ENCODE data around the gene HLA-DPA1.

Gene HLA-DPA1

GRCh38 chr6:33075568-33076405 lies 2.3 kb upstream of the HLA-DPA1 start, which contains the start of gene HLA-DPB1:
Gene HLA-DPB1, plus strand, starts transcription at chr6:33075990. Its CDS starts 52 bp downstream, at chr6:33076042.
- H3K9me3 ChIP-seq (replicated peaks in 1 of 11), result no peaks in the 10 kb centered on the region
- H3K4me2 ChIP-seq, result peak within 1 kb of the TSS; percentile 88 to 98 (median 95)
- peak within 1 kb of the TSS; percentile 54 to 83 (median 68) for H3K4me3 ChIP-seq
- H3K36me3 ChIP-seq, result peaks cover 0 to 2% (median 0%) of the 10 kb centered on the region in 11 experiments; a peak in 1 of 22 replicates
- peaks cover 73 to 94% (median 84%) of the 10 kb centered on the region in 10 experiments for H3K4me1 ChIP-seq
- TF ChIP-seq Cebpa-rat (IDR thresholded peaks at IDR 0.05), result no peak
- H3K27ac ChIP-seq, result peak within 1 kb of the TSS; percentile 60 to 86 (median 83)
- H4K20me1 ChIP-seq, result peaks cover 0 to 34% (median 3%) of the 10 kb centered on the region in 11 experiments; a peak in 8 of 22 replicates
- peak within 1 kb of the TSS; percentile 65 to 84 (median 78); a peak in 21 of 22 replicates for H3K9ac ChIP-seq
- H3K27me3 ChIP-seq, result no peaks in the 10 kb centered on the region

- no peak for TF ChIP-seq Cebpa-rat (IDR thresholded peaks at IDR 0.05)
- Histone ChIP-seq H3K4me1 (peaks cover 69 to 94% (median 81%) of the 10 kb centered on the region in 10 experiments), H3K9ac (peak overlapping the region in 8 of 11 experiments; percentile 75 to 84 (median 78); a peak in 16 of 22 replicates), H3K27me3 (no peaks in the 10 kb centered on the region), H4K20me1 (peaks cover 0 to 36% (median 3%) of the 10 kb centered on the region in 11 experiments; a peak in 8 of 22 replicates), H3K27ac (peak overlapping the region; percentile 8 to 86 (median 83); a peak in 20 of 22 replicates), H3K4me2 (peak overlapping the region; percentile 88 to 98 (median 95)), H3K9me3 (replicated peaks in 1 of 11) (no peaks in the 10 kb centered on the region), H3K4me3 (peak overlapping the region in 4 of 10 experiments; percentile 68 to 83 (median 74); a peak in 3 of 20 replicates), H3K36me3 (peaks cover 0 to 6% (median 1%) of the 10 kb centered on the region in 11 experiments; a peak in 12 of 22 replicates)
Observed at GRCh38 chr6:33075208-33075567, 1.7 kb upstream of the HLA-DPA1 start.

DNA sequence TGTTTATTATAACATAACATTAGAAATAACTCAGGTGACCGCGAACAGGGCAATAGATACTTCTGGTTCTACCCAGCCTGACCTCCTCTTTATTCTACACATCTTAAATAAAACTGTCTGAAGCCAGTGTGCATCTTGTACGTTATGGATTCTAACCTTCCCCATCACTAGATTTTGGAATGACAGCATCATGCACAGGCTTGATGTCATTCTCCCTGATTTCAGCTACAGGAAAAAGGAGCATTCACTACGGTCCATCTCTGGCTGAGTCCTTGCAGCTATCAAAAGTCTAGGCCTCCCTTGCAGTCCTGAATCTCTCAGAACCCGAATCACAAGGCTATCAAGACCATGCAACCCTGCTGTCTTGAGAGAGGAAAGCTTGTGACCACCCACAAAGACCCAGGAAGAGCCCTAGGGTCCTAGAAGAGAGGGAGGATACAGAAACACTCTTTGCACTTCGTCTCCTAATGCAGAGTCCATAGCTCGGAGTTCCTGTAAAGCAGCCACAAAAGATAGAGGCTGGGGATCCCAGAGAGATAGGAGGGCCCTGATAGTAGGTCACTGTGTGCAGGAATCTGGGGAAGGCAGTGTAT lies 845 bp downstream of the HLA-DPA1 start:
- peaks cover 0 to 6% (median 0%) of the 10 kb centered on the region in 11 experiments; a peak in 3 of 22 replicates for H3K9me3 ChIP-seq (replicated peaks in 1 of 11)
- peak overlapping the region; percentile 79 to 99 (median 95) for H3K4me2 ChIP-seq
- H3K27ac ChIP-seq, result peak overlapping the region; percentile 59 to 87 (median 80); a peak in 21 of 22 replicates
- H3K9ac ChIP-seq, result peak overlapping the region; percentile 65 to 83 (median 81)
- H3K27me3 ChIP-seq, result no peaks in the 10 kb centered on the region
- peak overlapping the region; percentile 54 to 76 (median 66) for H3K4me3 ChIP-seq
- H3K36me3 ChIP-seq, result peaks cover 23 to 32% (median 27%) of the 10 kb centered on the region in 11 experiments
- no peak for TF ChIP-seq Cebpa-rat (IDR thresholded peaks at IDR 0.05)
- H4K20me1 ChIP-seq, result peaks cover 0 to 27% (median 7%) of the 10 kb centered on the region in 11 experiments; a peak in 7 of 22 replicates
- H3K4me1 ChIP-seq, result peaks cover 49 to 73% (median 63%) of the 10 kb centered on the region in 10 experiments

DNA sequence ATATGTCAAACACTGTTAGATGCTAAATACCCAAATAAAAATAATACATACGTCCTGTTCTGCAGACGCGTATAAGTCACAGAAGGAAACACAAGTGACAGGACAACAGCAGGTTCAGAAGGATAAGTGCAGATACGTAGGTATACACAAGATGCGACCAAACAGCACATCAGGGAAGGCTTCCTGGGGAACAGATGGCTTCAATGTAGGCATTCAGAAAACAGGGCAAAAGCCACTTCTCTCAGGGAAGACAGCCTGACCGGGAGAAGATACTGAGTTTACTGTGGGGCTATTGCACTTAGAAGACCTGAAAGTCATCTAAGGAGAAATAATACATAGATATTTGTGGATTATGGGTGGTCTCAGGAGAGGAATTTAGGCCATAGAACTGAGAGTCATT lies 1.9 kb downstream of the HLA-DPA1 start:
- Histone ChIP-seq H3K4me2 (peak overlapping the region; percentile 79 to 99 (median 95)), H3K27ac (peak overlapping the region in 4 of 11 experiments; percentile 19 to 87 (median 82); a peak in 2 of 22 replicates), H3K4me1 (peaks cover 44 to 68% (median 59%) of the 10 kb centered on the region in 10 experiments), H3K27me3 (no peaks in the 10 kb centered on the region), H4K20me1 (peaks cover 0 to 25% (median 7%) of the 10 kb centered on the region in 11 experiments; a peak in 7 of 22 replicates), H3K9ac (peak overlapping the region; percentile 36 to 83 (median 80); a peak in 20 of 22 replicates), H3K36me3 (peaks cover 33 to 42% (median 37%) of the 10 kb centered on the region in 11 experiments), H3K9me3 (replicated peaks in 1 of 11) (peaks cover 0 to 15% (median 6%) of the 10 kb centered on the region in 11 experiments; a peak in 6 of 22 replicates), H3K4me3 (peak overlapping the region; percentile 54 to 76 (median 66); a peak in 17 of 20 replicates)
- no peak for TF ChIP-seq Cebpa-rat (IDR thresholded peaks at IDR 0.05)

GRCh38 chr6:33070909-33071308 lies 2.5 kb downstream of the HLA-DPA1 start:
- Histone ChIP-seq H3K27me3 (no peaks in the 10 kb centered on the region), H3K4me3 (peak overlapping the region in 7 of 10 experiments; percentile 66 to 76 (median 68); a peak in 9 of 20 replicates), H3K9me3 (replicated peaks in 1 of 11) (peaks cover 0 to 16% (median 6%) of the 10 kb centered on the region in 11 experiments; a peak in 6 of 22 replicates), H3K27ac (no peak overlapping the region; a peak in 1 of 22 replicates), H4K20me1 (peaks cover 0 to 25% (median 7%) of the 10 kb centered on the region in 11 experiments; a peak in 7 of 22 replicates), H3K4me1 (peaks cover 38 to 61% (median 52%) of the 10 kb centered on the region in 10 experiments), H3K4me2 (peak overlapping the region; percentile 79 to 99 (median 95)), H3K9ac (peak overlapping the region in 6 of 11 experiments; percentile 40 to 83 (median 81); a peak in 8 of 22 replicates), H3K36me3 (peaks cover 39 to 49% (median 44%) of the 10 kb centered on the region in 11 experiments)
- no peak for TF ChIP-seq Cebpa-rat (IDR thresholded peaks at IDR 0.05)

GRCh38 chr6:33069021-33069738 lies 4.3 kb downstream of the HLA-DPA1 start:
- H3K9me3 ChIP-seq (replicated peaks in 1 of 11), result peaks cover 0 to 16% (median 6%) of the 10 kb centered on the region in 11 experiments; a peak in 6 of 22 replicates
- H3K9ac ChIP-seq, result no peak overlapping the region
- TF ChIP-seq Cebpa-rat (IDR thresholded peaks at IDR 0.05), result no peak
- H4K20me1 ChIP-seq, result peaks cover 0 to 25% (median 7%) of the 10 kb centered on the region in 11 experiments; a peak in 7 of 22 replicates
- H3K27me3 ChIP-seq, result no peaks in the 10 kb centered on the region
- peak overlapping the region in 2 of 11 experiments; percentile 40 to 95; a peak in 2 of 22 replicates for H3K4me2 ChIP-seq
- H3K27ac ChIP-seq, result no peak overlapping the region
- H3K4me1 ChIP-seq, result peaks cover 24 to 45% (median 39%) of the 10 kb centered on the region in 10 experiments
- peaks cover 50 to 66% (median 60%) of the 10 kb centered on the region in 11 experiments for H3K36me3 ChIP-seq
- H3K4me3 ChIP-seq, result no peak overlapping the region

DNA sequence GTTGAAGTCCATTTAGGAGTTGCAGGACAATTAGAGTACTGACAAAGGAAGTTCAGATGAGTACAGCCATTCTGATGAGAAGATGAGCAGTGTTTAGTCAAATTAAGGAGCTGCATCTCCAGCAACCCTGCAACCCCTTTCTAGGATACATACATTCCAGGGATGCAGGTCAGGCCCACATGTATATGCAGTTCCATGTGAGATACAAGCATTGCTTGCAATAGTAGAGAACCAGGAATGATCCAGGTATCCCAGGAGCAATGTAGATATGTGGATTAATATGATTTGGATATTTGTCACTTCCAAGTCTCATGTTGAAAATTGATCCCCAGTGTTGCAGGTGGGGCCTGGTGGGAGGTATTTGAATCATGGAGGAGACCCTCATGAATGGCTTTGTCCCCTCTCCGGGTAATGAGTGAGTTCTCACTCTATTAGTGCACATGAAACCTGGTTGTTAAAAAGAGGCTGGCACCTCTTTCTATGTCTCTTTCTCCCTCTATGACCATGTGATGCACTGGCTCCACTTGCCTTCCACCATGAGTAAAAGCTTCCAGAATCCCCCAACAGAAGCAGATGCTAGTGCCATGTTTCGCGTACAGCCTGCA lies 6.4 kb downstream of the HLA-DPA1 start:
- Histone ChIP-seq H3K9me3 (replicated peaks in 1 of 11) (peaks cover 0 to 24% (median 8%) of the 10 kb centered on the region in 11 experiments; a peak in 10 of 22 replicates), H3K4me2 (no peak overlapping the region), H3K27me3 (no peaks in the 10 kb centered on the region), H3K4me3 (no peak overlapping the region), H3K36me3 (peaks cover 50 to 71% (median 60%) of the 10 kb centered on the region in 11 experiments), H4K20me1 (peaks cover 0 to 18% (median 7%) of the 10 kb centered on the region in 11 experiments; a peak in 7 of 22 replicates), H3K27ac (no peak overlapping the region), H3K4me1 (peaks cover 15 to 27% (median 24%) of the 10 kb centered on the region in 10 experiments), H3K9ac (no peak overlapping the region)
- TF ChIP-seq Cebpa-rat (IDR thresholded peaks at IDR 0.05), result no peak

Data from BLaER1 treated with 17β-estradiol and CSF1 and Interleukin-3, amounts not matched to agents 10 nM and 100 nM (cell line).